HEK293 (cell line): ENCODE measurements around the gene LRRC23.

Source experiments
- CTCF ChIA-PET: fragments of 350-600 bp; formaldehyde crosslinking; extraction: SDS; loops from one replicate; lab custom pipeline; 2021; ENCODE audit warnings: antibody characterized with exemption; lab: Yijun Ruan, JAX
- POLR2A ChIA-PET: fragments of 300-600 bp; formaldehyde crosslinking; extraction: SDS; loops from one replicate; lab custom pipeline; 2020; ENCODE audit warnings: antibody characterized with exemption, inconsistent platforms; lab: Yijun Ruan, JAX
- H3K27ac ChIP-seq: fragments of 200-500 bp; sonication (Bioruptor generic); 2 replicates; pipeline ENCODE4 v1.5.1; 2014; ENCODE audit warnings: low read depth, low read length, control low read depth, inconsistent platforms; ENCODE audit errors: extremely low read depth
- H3K36me3 ChIP-seq, 2 experiments: fragments of 200-500 bp in 1 of 2; sonication (Bioruptor generic) in 1 of 2; 1 replicate in 1 of 2; 2 replicates in 1 of 2; pipeline ENCODE4 v1.5.1; 2014 to 2017; ENCODE audit warnings: inconsistent platforms in 2 of 2, low read length in 2 of 2; ENCODE audit not compliant: control insufficient read depth in 2 of 2, insufficient read depth in 1 of 2
- H3K4me1 ChIP-seq: fragments of 200-500 bp; sonication (Bioruptor generic); 2 replicates; pipeline ENCODE4 v1.5.1; 2014; ENCODE audit warnings: mild to moderate bottlenecking, low read length, inconsistent platforms; ENCODE audit not compliant: control insufficient read depth, insufficient read depth
- H3K4me3 ChIP-seq: 2 replicates; pipeline ENCODE4 v1.5.1; 2011; ENCODE audit warnings: low read depth, mild to moderate bottlenecking, control low read depth, low read length, moderate library complexity
- H3K9me3 ChIP-seq: fragments of 200-500 bp; sonication (Bioruptor generic); 2 replicates; pipeline ENCODE4 v1.5.1; 2014; ENCODE audit warnings: low read depth, low read length, inconsistent platforms; ENCODE audit not compliant: control insufficient read depth, insufficient read depth
- ATF2 ChIP-seq: fragments of 450-650 bp; formaldehyde crosslinking; IDR thresholded peaks from 2 replicates; pipeline ENCODE4 v1.5.1; 2016; ENCODE audit warnings: missing biosample characterization, missing genetic modification characterization, low read depth
- SETDB1 ChIP-seq: IDR thresholded peaks from one replicate; pipeline ENCODE4 v1.6.1; 2017; ENCODE audit warnings: mild to moderate bottlenecking, low read length, moderate library complexity, mixed read lengths; ENCODE audit not compliant: insufficient read length
- ZNF132 ChIP-seq: fragments of 450-650 bp; formaldehyde crosslinking; IDR thresholded peaks from 2 replicates; pipeline ENCODE4 v1.5.1; 2017; ENCODE audit warnings: missing biosample characterization, missing genetic modification characterization, borderline replicate concordance
- ZNF138 ChIP-seq: fragments of 450-650 bp; formaldehyde crosslinking; IDR thresholded peaks from 2 replicates; pipeline ENCODE4 v1.5.1; 2016; ENCODE audit warnings: missing biosample characterization, missing genetic modification characterization, borderline replicate concordance
- ZNF140 ChIP-seq: fragments of 450-650 bp; formaldehyde crosslinking; IDR thresholded peaks from 2 replicates; pipeline ENCODE4 v1.5.1; 2016; ENCODE audit warnings: missing biosample characterization, missing genetic modification characterization
- ZNF248 ChIP-seq: fragments of 450-650 bp; formaldehyde crosslinking; IDR thresholded peaks from 2 replicates; pipeline ENCODE4 v1.5.1; 2017; ENCODE audit warnings: missing biosample characterization, missing genetic modification characterization
- ZNF37A ChIP-seq: fragments of 450-650 bp; IDR thresholded peaks from 2 replicates; pipeline ENCODE4 v1.5.1; 2018; ENCODE audit warnings: missing biosample characterization, missing genetic modification characterization
- ZNF510 ChIP-seq: fragments of 450-650 bp; formaldehyde crosslinking; IDR thresholded peaks from 2 replicates; pipeline ENCODE4 v1.5.1; 2018; ENCODE audit warnings: mild to moderate bottlenecking, missing genetic modification characterization, missing biosample characterization; ENCODE audit not compliant: insufficient replicate concordance
- ZNF513 ChIP-seq: fragments of 450-650 bp; IDR thresholded peaks from 2 replicates; pipeline ENCODE4 v1.5.1; 2018; ENCODE audit warnings: missing biosample characterization, missing genetic modification characterization
- ZNF529 ChIP-seq: fragments of 450-650 bp; formaldehyde crosslinking; IDR thresholded peaks from 2 replicates; pipeline ENCODE4 v1.5.1; 2017; ENCODE audit warnings: missing genetic modification characterization, missing biosample characterization; ENCODE audit not compliant: insufficient replicate concordance
- ZNF548 ChIP-seq: fragments of 450-650 bp; formaldehyde crosslinking; IDR thresholded peaks from 2 replicates; pipeline ENCODE4 v1.5.1; 2016; ENCODE audit warnings: missing biosample characterization, missing genetic modification characterization
- ZNF571 ChIP-seq: fragments of 450-650 bp; formaldehyde crosslinking; IDR thresholded peaks from 2 replicates; pipeline ENCODE4 v1.5.0; 2017; ENCODE audit warnings: missing biosample characterization, missing genetic modification characterization
- ZNF623 ChIP-seq: fragments of 450-650 bp; formaldehyde crosslinking; IDR thresholded peaks from 2 replicates; pipeline ENCODE4 v1.5.1; 2016; ENCODE audit warnings: missing biosample characterization, missing genetic modification characterization
- ZNF701 ChIP-seq: fragments of 450-650 bp; formaldehyde crosslinking; IDR thresholded peaks from 2 replicates; pipeline ENCODE4 v1.5.1; 2016; ENCODE audit warnings: missing biosample characterization, missing genetic modification characterization
- ZNF76 ChIP-seq: fragments of 450-650 bp; formaldehyde crosslinking; IDR thresholded peaks from 2 replicates; pipeline ENCODE4; 2016; ENCODE audit warnings: low read depth, missing biosample characterization, missing genetic modification characterization, borderline replicate concordance
- ZNF830 ChIP-seq: fragments of 450-650 bp; IDR thresholded peaks from 2 replicates; pipeline ENCODE4 v1.5.0; 2018; ENCODE audit warnings: missing biosample characterization, missing genetic modification characterization, low read depth, mild to moderate bottlenecking, moderate library complexity
- ZXDB ChIP-seq: fragments of 450-650 bp; formaldehyde crosslinking; IDR thresholded peaks from 2 replicates; pipeline ENCODE4 v1.5.1; 2016; ENCODE audit warnings: missing biosample characterization, missing genetic modification characterization
- TF ChIP-seq, protein P1 (sequence below): fragments of 450-650 bp; formaldehyde crosslinking; IDR thresholded peaks from 2 replicates; pipeline ENCODE4 v1.5.1; 2016; ENCODE audit warnings: missing biosample characterization, missing genetic modification characterization, low read depth
- TF ChIP-seq, protein P2 (sequence below): fragments of 450-650 bp; formaldehyde crosslinking; IDR thresholded peaks from 2 replicates; pipeline ENCODE4; 2016; ENCODE audit warnings: missing biosample characterization, missing genetic modification characterization

The LRRC23 gene

DNA sequence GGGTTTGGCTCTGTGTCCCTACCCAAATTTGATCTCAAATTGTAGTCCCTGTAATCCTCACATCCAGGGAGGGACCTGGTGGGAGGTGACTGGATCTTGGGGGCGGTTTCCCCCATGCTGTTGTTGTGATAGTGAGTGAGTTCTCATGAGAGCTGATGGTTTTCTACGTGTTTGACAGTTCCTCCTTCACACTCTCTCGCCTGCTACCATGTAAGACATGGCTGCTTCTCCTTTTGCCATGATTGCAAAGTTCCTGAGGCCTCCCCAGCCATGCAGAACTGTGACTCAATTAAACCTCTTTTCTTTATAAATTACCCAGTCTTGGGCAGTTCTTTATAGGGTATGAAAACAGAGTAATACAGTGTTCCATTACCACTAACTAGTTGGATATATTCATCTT, 10.3 kb upstream of the LRRC23 start:
- CTCF ChIA-PET = interaction anchor here (0.8 to 1.8 kb wide), 5 partner anchors 12 to 251 kb away, joined by 3 to 5 read pairs (median 4); no protein-coding TSS in a partner anchor
- H3K9me3 ChIP-seq = no peaks in the 10 kb centered on the region
- POLR2A ChIA-PET = no interaction called here
- no peaks in the 10 kb centered on the region for H3K4me1 ChIP-seq
- H3K4me3 ChIP-seq = no peak overlapping the region
- no peak overlapping the region for H3K27ac ChIP-seq
- no peaks in the 10 kb centered on the region for H3K36me3 ChIP-seq
- TF ChIP-seq ZNF132 (no peak), ZNF830 (tag by site-specific recombination) (no peak), ZNF623 (tag by site-specific recombination) (no peak), ZXDB (tag by site-specific recombination) (no peak), ZNF76 (tag by site-specific recombination) (no peak), ZNF571 (tag by site-specific recombination) (no peak), ZNF701 (tag by site-specific recombination) (no peak), ZNF529 (tag by site-specific recombination) (no peak), SETDB1 (no peak), ATF2 (tag by site-specific recombination) (no peak), ZNF140 (tag by site-specific recombination) (no peak), ZNF248 (tag by site-specific recombination) (no peak), ZNF138 (no peak)
- TF ChIP-seq, protein P1, sequence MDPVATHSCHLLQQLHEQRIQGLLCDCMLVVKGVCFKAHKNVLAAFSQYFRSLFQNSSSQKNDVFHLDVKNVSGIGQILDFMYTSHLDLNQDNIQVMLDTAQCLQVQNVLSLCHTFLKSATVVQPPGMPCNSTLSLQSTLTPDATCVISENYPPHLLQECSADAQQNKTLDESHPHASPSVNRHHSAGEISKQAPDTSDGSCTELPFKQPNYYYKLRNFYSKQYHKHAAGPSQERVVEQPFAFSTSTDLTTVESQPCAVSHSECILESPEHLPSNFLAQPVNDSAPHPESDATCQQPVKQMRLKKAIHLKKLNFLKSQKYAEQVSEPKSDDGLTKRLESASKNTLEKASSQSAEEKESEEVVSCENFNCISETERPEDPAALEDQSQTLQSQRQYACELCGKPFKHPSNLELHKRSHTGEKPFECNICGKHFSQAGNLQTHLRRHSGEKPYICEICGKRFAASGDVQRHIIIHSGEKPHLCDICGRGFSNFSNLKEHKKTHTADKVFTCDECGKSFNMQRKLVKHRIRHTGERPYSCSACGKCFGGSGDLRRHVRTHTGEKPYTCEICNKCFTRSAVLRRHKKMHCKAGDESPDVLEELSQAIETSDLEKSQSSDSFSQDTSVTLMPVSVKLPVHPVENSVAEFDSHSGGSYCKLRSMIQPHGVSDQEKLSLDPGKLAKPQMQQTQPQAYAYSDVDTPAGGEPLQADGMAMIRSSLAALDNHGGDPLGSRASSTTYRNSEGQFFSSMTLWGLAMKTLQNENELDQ = no peak
- TF ChIP-seq, protein P2, sequence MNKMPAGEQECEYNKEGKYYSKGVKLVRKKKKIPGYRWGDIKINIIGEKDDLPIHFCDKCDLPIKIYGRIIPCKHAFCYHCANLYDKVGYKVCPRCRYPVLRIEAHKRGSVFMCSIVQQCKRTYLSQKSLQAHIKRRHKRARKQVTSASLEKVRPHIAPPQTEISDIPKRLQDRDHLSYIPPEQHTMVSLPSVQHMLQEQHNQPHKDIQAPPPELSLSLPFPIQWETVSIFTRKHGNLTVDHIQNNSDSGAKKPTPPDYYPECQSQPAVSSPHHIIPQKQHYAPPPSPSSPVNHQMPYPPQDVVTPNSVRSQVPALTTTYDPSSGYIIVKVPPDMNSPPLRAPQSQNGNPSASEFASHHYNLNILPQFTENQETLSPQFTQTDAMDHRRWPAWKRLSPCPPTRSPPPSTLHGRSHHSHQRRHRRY (tag by site-specific recombination) = no peak

GRCh38 chr12:6896846-6897435, 7.7 kb upstream of the LRRC23 start:
- H3K4me1 ChIP-seq = 0 out of 2 replicates have a peak, but pooled peaks cover 3% of the 10 kb centered on the region
- CTCF ChIA-PET = interaction anchor here (0.5 to 1.8 kb wide), 5 partner anchors 9 to 265 kb away, joined by 3 to 10 read pairs (median 4); partner anchors contain the start of gene SPSB2

More at GRCh38 chr12:6896846-6897435, 7.7 kb upstream of the LRRC23 start:
- no peak overlapping the region for H3K4me3 ChIP-seq
- H3K9me3 ChIP-seq = no peaks in the 10 kb centered on the region
- no peaks in the 10 kb centered on the region for H3K36me3 ChIP-seq
- POLR2A ChIA-PET = no interaction called here
- no peak for TF ChIP-seq ZNF510 (tag by site-specific recombination)
- no peak for TF ChIP-seq ZNF37A (tag by site-specific recombination)
- TF ChIP-seq ZNF513 (tag by site-specific recombination) = no peak
- TF ChIP-seq ZNF548 (tag by site-specific recombination) = no peak
- no peak overlapping the region for H3K27ac ChIP-seq
